WTC11 (cell line): ENCODE measurements around the gene UBAC2. TPM values are rescaled to one million over a fixed set of nuclear protein-coding genes. Genes with fewer than 3 reads are reported as not detected.

Source experiments
- ATAC-seq: fragments of 200-7000 bp; cut with Tn5 transposase; 2 replicates; pipeline ENCODE4 v1.10.0; 2021; ENCODE audit warnings: mild to moderate bottlenecking, moderate library complexity
- CTCF ChIA-PET: fragments of 300-600 bp; sonication (Branson Sonifier 250); formaldehyde crosslinking; loops from one replicate; lab custom pipeline; 2021; ENCODE audit warnings: antibody characterized with exemption; lab: Charles Lee
- POLR2A ChIA-PET: fragments of 350-600 bp; sonication (Branson Sonifier 250); formaldehyde crosslinking; loops from one replicate; lab custom pipeline; 2021; ENCODE audit warnings: antibody characterized with exemption; lab: Charles Lee
- DNase-seq: peaks from one replicate; pipeline ENCODE4 v3.0.0; 2021; ENCODE audit warnings: low spot score
- H3K27ac Mint-ChIP-seq: 2 replicates; pipeline ENCODE4 v1.8.0; 2021; ENCODE audit warnings: mixed read lengths
- H3K27me3 Mint-ChIP-seq: 2 replicates; pipeline ENCODE4 v1.8.0; 2021; ENCODE audit warnings: low read depth, mild to moderate bottlenecking, moderate library complexity, mixed read lengths
- H3K36me3 Mint-ChIP-seq: 2 replicates; pipeline ENCODE4 v1.8.0; 2021; ENCODE audit warnings: mixed read lengths
- H3K4me1 Mint-ChIP-seq: 2 replicates; pipeline ENCODE4 v1.8.0; 2022; ENCODE audit warnings: mixed read lengths
- H3K4me3 Mint-ChIP-seq: 2 replicates; pipeline ENCODE4 v1.8.0; 2021; ENCODE audit warnings: mild to moderate bottlenecking, moderate library complexity, mixed read lengths
- H3K9me3 Mint-ChIP-seq: 2 replicates; pipeline ENCODE4 v1.8.0; 2021; ENCODE audit warnings: mixed read lengths
- ARID4B ChIP-seq: sonication (generic); formaldehyde crosslinking; IDR thresholded peaks from 2 replicates; pipeline ENCODE4 v1.8.0; 2023; ENCODE audit warnings: missing genetic modification reagents, mild to moderate bottlenecking, borderline replicate concordance
- KAT7 ChIP-seq: sonication (generic); formaldehyde crosslinking; IDR thresholded peaks from 2 replicates; pipeline ENCODE4 v1.8.1; 2023; ENCODE audit warnings: missing genetic modification reagents, mild to moderate bottlenecking, borderline replicate concordance
- NR1H2 ChIP-seq: sonication (generic); formaldehyde crosslinking; IDR thresholded peaks from 2 replicates; pipeline ENCODE4 v1.9.0; 2021; ENCODE audit warnings: mild to moderate bottlenecking, moderate library complexity, missing genetic modification reagents
- ZNF532 ChIP-seq: fragments of 250-450 bp; sonication (Bioruptor Pico); IDR thresholded peaks from 2 replicates; pipeline ENCODE4 v1.9.0; 2021; ENCODE audit warnings: mild to moderate bottlenecking, borderline replicate concordance
- ZNF671 ChIP-seq: fragments of 250-450 bp; sonication (Bioruptor Pico); IDR thresholded peaks from 2 replicates; pipeline ENCODE4 v1.8.0; 2021; ENCODE audit warnings: mild to moderate bottlenecking
- total RNA-seq: library from RNA; stranded (reverse); gene quantifications from 3 replicates; pipeline ENCODE4 v1.2.3, GENCODE V29; 2021
- TF ChIP-seq, protein P1 (sequence below): sonication (generic); formaldehyde crosslinking; IDR thresholded peaks from 2 replicates; pipeline ENCODE4 v1.8.1; 2023; ENCODE audit warnings: mild to moderate bottlenecking, moderate library complexity, missing genetic modification reagents
- TF ChIP-seq, protein P2 (sequence below): sonication (generic); formaldehyde crosslinking; IDR thresholded peaks from 2 replicates; pipeline ENCODE4 v1.8.1; 2023; ENCODE audit warnings: mild to moderate bottlenecking, missing genetic modification reagents, moderate library complexity
- TF ChIP-seq, protein P3 (sequence below): sonication (generic); formaldehyde crosslinking; IDR thresholded peaks from 2 replicates; pipeline ENCODE4 v1.8.1; 2022; ENCODE audit warnings: low read depth, missing genetic modification reagents, borderline replicate concordance

UBAC2 gene
- total RNA-seq, 1 experiment from 2014 or later = 64.7 TPM

GRCh38 chr13:99313501-99313900 lies 112.8 kb downstream of the UBAC2 start (continued):
- TF ChIP-seq ARID4B (CRISPR knock-in tag) = no peak
- no peak for TF ChIP-seq ZNF532
- no peak for TF ChIP-seq NR1H2 (CRISPR knock-in tag)
- TF ChIP-seq, protein P1, sequence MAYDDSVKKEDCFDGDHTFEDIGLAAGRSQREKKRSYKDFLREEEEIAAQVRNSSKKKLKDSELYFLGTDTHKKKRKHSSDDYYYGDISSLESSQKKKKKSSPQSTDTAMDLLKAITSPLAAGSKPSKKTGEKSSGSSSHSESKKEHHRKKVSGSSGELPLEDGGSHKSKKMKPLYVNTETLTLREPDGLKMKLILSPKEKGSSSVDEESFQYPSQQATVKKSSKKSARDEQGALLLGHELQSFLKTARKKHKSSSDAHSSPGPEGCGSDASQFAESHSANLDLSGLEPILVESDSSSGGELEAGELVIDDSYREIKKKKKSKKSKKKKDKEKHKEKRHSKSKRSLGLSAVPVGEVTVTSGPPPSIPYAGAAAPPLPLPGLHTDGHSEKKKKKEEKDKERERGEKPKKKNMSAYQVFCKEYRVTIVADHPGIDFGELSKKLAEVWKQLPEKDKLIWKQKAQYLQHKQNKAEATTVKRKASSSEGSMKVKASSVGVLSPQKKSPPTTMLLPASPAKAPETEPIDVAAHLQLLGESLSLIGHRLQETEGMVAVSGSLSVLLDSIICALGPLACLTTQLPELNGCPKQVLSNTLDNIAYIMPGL = no peak

DNA sequence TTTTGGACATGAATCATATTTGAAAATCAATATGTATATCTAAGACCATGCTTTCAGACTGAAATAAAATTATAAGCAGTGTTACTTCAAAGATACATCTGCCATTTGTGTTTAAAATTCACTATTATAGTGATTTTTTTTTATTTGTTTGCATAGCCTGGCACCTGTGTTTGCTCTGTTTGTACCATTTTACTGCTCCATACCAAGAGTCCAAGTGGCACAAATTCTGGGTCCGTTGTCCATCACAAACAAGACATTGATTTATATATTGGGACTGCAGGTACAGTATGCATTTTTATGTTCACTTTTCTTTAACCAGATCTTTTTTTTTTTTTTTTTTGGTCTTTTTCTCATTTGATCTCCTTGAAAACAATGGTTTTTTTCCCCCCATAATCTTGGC lies 113.3 kb downstream of the UBAC2 start:
- Mint-ChIP-seq H3K27me3 (no peaks in the 10 kb centered on the region), H3K9me3 (no peaks in the 10 kb centered on the region), H3K36me3 (peaks cover 15% of the 10 kb centered on the region), H3K4me1 (peaks cover 28% of the 10 kb centered on the region), H3K4me3 (no peak overlapping the region), H3K27ac (no peak overlapping the region)
- TF ChIP-seq, protein P2, sequence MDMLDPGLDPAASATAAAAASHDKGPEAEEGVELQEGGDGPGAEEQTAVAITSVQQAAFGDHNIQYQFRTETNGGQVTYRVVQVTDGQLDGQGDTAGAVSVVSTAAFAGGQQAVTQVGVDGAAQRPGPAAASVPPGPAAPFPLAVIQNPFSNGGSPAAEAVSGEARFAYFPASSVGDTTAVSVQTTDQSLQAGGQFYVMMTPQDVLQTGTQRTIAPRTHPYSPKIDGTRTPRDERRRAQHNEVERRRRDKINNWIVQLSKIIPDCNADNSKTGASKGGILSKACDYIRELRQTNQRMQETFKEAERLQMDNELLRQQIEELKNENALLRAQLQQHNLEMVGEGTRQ = no peak
- TF ChIP-seq KAT7 (CRISPR knock-in tag) (no peak), ZNF671 (CRISPR knock-in tag) (no peak), ARID4B (CRISPR knock-in tag) (no peak)
- TF ChIP-seq, protein P3, sequence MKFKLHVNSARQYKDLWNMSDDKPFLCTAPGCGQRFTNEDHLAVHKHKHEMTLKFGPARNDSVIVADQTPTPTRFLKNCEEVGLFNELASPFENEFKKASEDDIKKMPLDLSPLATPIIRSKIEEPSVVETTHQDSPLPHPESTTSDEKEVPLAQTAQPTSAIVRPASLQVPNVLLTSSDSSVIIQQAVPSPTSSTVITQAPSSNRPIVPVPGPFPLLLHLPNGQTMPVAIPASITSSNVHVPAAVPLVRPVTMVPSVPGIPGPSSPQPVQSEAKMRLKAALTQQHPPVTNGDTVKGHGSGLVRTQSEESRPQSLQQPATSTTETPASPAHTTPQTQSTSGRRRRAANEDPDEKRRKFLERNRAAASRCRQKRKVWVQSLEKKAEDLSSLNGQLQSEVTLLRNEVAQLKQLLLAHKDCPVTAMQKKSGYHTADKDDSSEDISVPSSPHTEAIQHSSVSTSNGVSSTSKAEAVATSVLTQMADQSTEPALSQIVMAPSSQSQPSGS (CRISPR knock-in tag) = no peak
- ATAC-seq = no peak
- DNase-seq = no peak
- ChIA-PET CTCF (interaction anchor here (1.0 kb wide), 2 partner anchors 48 to 52 kb away, joined by 3 read pairs; no protein-coding TSS in a partner anchor), POLR2A (no interaction called here)
